Measurements from ENCODE around the gene IL36RN.

- TF ChIP-seq CTCF (conservative IDR thresholded peaks at IDR 0.05; ENCODE audit: low read length) = no peak
- no peak for TF ChIP-seq EZH2phosphoT487 (IDR thresholded peaks at IDR 0.05; ENCODE audit: borderline replicate concordance, low read depth, low read length)
These were observed 39.5 kb downstream of the IL36RN start for GRCh38 chr2:113098532-113098931.

Measured in OCI-LY7 (cell line).